Lower leg skin (tissue), 4 donors: ENCODE measurements around the gene GRIK4. TPM values are rescaled to one million over a fixed set of nuclear protein-coding genes. Genes with fewer than 3 reads are reported as not detected.

Experiments
- DNase-seq, 2 donors: peaks; one replicate each; pipeline ENCODE4 v3.0.0-alpha.2; 2019; ENCODE audit warnings: low spot score in 2 of 2
- H3K4me3 ChIP-seq: fragments of 200-600 bp; sonication (generic); 2 replicates; pipeline ENCODE4 v1.5.1; 2017; ENCODE audit warnings: mild to moderate bottlenecking, low read depth; ENCODE audit not compliant: poor library complexity, severe bottlenecking
- CTCF ChIP-seq, 3 donors: fragments of 450-650 bp; IDR thresholded peaks; one replicate each; pipeline ENCODE4 v1.5.1; 2016; ENCODE audit warnings: antibody characterized with exemption in 3 of 3, mild to moderate bottlenecking in 3 of 3, moderate library complexity in 2 of 3
- POLR2A ChIP-seq, 2 donors: fragments of 450-650 bp; IDR thresholded peaks; one replicate each; pipeline ENCODE4 v1.6.1; 2016 to 2017; ENCODE audit warnings: antibody characterized with exemption in 2 of 2, mild to moderate bottlenecking in 1 of 2, moderate library complexity in 1 of 2
- WGBS, 2 donors: methylation state at CpG; one replicate each; pipeline ENCODE4 v1.1.5; 2018; 5-methylcytosine and 5-hydroxymethylcytosine counted together
- intact Hi-C: fragments of 100-400 bp; cut with DNase I; formaldehyde crosslinking; loops from one replicate; pipeline ENCODE4 v1.15.0; 2023; ENCODE audit warnings: low total_unique reads
- total RNA-seq, 4 donors: library from RNA; depleted of rRNA; stranded (reverse); fragments of >200 nt; gene quantifications; one replicate each; pipeline ENCODE4 v1.1.0, GENCODE V29; 2016

The GRIK4 gene
- total RNA-seq, 4 donors from 2014 or later = 0.06 to 0.67 TPM; not detected in 2

- no peak for TF ChIP-seq POLR2A (IDR thresholded peaks at IDR 0.05)
- TF ChIP-seq CTCF (IDR thresholded peaks at IDR 0.05) = no peak
- H3K4me3 ChIP-seq = no peak overlapping the region
- DNase-seq = peak in 1 of 2 donors; percentile 46
- intact Hi-C loops = no loop called here
- 51 to 62% methylated on average over 11 of the region's 11 CpGs for WGBS, 2 donors
Observed at GRCh38 chr11:120717042-120717441, 205.5 kb downstream of the GRIK4 start.

GRCh38 chr11:120717623-120718022 is 206.1 kb downstream of the GRIK4 start:
- WGBS, 2 donors = 42 to 57% methylated on average over 6 of the region's 6 CpGs
- H3K4me3 ChIP-seq = no peak overlapping the region
- intact Hi-C loops = no loop called here
- DNase-seq = peak in 1 of 2 donors; percentile 42
- TF ChIP-seq CTCF (IDR thresholded peaks at IDR 0.05) = no peak
- no peak for TF ChIP-seq POLR2A (IDR thresholded peaks at IDR 0.05)

- peak in 1 of 2 donors; percentile 48 for DNase-seq
- H3K4me3 ChIP-seq = no peak overlapping the region
- TF ChIP-seq CTCF (IDR thresholded peaks at IDR 0.05) (no peak), POLR2A (IDR thresholded peaks at IDR 0.05) (no peak)
- intact Hi-C loops = no loop called here
- 41 to 53% methylated on average over 8 of the region's 8 CpGs for WGBS, 2 donors
Observed at GRCh38 chr11:120718171-120718570, 206.6 kb downstream of the GRIK4 start.

GRCh38 chr11:120719348-120719747 is 207.8 kb downstream of the GRIK4 start:
- 48 to 59% methylated on average over 3 of the region's 3 CpGs for WGBS, 2 donors
- intact Hi-C loops = no loop called here
- TF ChIP-seq CTCF (IDR thresholded peaks at IDR 0.05) (no peak), POLR2A (IDR thresholded peaks at IDR 0.05) (no peak)
- no peak for DNase-seq
- H3K4me3 ChIP-seq = no peak overlapping the region

- intact Hi-C loops = no loop called here
- WGBS, 2 donors = 87 to 93% methylated on average over 1 of the region's 1 CpG
- no peak for DNase-seq
- no peak overlapping the region for H3K4me3 ChIP-seq
- TF ChIP-seq POLR2A (IDR thresholded peaks at IDR 0.05) (no peak), CTCF (IDR thresholded peaks at IDR 0.05) (no peak)
Observed at GRCh38 chr11:120720760-120721159, 209.2 kb downstream of the GRIK4 start.

- no peak for DNase-seq
- no peak for TF ChIP-seq CTCF (IDR thresholded peaks at IDR 0.05)
- no peak for TF ChIP-seq POLR2A (IDR thresholded peaks at IDR 0.05)
- 47 to 62% methylated on average over 6 of the region's 6 CpGs for WGBS, 2 donors
- intact Hi-C loops = no loop called here
- no peak overlapping the region for H3K4me3 ChIP-seq
Observed at GRCh38 chr11:120722524-120722923, 211.0 kb downstream of the GRIK4 start.
